ENCODE results near the gene CSK.
A peak's percentile ranks its signal among the peaks of the same experiment; 100 is the strongest.
"Not testable (repeated sequence)": the region's sequence is repeated elsewhere in the genome, so short reads cannot be mapped to it uniquely, and the experiment has no call there.

The CSK gene

DNA sequence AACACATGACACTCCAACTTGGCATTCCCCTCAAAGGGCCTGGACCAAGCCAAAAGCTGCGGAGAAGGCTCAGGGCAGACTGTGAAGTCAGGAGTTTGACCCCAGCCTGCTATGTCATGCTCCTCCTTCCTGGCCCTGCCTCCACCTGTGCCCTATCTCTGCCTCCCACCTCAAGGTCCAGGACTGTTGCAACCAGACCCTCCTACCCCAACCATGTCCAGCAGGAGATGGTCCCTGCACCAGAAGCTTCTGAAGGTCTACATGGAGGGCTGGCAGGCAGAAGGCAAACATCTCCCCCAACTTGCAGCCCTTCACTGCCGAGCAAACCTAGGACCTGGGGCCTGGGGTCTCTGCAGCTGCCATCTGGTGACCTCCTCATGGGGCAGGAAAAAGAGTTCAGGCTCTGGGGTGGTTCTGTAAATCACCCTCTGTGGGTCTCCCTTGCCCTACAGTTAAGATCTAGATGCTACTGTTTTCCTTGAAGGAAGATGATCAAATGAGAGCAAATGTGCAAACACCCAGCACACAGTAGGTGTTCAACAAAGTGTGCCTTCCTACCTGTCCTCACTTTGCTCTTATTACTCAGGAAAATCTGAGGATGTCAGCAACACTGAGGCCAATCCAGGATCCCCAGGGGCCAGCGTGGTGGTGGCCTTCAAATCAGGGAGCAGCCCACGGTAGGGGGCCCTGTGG lies 11.5 kb upstream of the CSK start:
- DNase-seq, result no peak

DNA sequence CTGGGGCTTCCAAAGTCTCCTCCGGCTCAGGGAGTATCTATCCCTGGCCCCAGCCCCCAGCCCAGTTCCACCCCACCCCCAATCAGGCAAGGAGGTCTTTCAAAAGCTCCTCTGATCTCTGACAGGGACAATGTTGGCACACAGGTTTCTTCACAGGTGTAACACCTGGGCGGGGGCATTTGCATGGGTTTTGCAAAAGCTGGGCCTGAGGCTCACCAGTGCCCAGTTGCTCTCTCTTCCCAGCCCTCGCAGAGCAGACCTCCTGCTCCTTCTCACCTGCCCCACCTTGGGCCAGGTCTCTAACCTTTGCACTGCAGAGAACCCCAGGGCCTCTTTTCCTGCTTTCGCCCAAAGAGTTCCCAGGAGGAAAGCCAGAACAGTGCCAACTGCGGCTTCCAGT lies 8.6 kb upstream of the CSK start:
- DNase-seq, result no peak

DNA sequence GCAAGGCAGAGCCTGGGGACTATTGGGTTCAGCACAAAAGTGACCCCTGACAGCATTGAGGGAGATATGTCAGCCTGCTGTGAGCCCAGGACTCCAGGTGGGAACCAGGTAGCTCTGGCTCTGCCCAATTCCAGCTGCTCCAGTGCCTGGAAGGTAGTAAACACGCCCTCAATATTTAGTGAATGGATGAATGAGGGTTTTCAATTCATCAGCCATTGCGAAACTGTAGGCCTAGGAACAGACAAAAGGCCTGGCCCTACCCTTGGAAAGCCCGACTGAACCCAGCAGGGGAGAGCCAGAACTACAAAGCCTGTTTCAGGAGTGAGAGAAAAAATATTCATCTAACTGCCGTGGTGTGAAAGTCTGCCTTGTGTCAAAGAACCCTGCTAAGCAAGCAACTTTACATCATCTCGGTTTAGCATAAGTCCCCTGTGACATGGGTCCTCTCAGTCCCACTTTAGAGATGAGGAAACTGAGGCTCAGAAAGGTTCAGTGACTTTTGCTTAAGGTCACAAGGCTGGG lies 8.1 kb upstream of the CSK start:
- peak in 8 of 58 donors; percentile 24 to 57 (median 31) for DNase-seq

DNA sequence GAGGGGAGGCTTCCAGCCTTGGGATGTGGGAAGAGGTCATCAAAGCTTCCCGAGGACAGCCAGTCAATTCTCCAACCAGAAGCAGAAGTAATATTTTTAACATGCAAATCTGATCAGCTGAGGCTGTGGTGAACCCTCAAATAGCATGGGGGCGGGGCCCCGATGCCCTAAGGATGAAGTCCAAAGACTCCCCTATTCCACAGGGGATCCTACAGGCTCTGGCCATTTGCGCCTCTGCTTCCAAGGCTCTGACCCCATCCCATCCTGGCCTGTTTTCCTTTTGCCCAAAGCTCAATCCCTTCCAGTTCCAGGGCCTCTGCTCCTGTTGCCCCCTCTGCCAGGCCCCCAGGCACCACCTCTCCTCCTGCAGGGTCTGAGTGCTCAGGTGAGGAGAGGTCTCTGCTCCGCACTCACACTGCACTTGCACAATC lies 6.7 kb upstream of the CSK start:
- no peak for DNase-seq

DNA sequence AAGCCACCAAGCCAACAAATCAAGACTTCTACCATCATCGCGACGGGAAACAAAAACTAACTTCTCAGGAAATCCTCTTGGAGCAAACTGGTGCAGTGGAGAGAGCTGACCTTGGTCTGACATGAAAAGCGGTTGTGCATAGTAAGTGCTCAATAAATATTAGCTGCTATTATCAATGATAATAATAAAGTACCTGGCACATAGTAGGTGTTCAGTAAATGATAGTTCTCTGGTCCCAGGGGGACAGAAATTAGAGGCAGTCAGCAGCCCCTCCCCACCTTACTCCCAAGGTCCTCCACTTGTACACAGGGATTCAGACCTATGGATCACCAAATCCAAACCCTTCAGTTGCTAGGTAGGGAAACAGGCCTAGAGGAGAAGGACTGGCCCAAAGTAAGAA lies 6.0 kb upstream of the CSK start:
- no peak for DNase-seq

DNA sequence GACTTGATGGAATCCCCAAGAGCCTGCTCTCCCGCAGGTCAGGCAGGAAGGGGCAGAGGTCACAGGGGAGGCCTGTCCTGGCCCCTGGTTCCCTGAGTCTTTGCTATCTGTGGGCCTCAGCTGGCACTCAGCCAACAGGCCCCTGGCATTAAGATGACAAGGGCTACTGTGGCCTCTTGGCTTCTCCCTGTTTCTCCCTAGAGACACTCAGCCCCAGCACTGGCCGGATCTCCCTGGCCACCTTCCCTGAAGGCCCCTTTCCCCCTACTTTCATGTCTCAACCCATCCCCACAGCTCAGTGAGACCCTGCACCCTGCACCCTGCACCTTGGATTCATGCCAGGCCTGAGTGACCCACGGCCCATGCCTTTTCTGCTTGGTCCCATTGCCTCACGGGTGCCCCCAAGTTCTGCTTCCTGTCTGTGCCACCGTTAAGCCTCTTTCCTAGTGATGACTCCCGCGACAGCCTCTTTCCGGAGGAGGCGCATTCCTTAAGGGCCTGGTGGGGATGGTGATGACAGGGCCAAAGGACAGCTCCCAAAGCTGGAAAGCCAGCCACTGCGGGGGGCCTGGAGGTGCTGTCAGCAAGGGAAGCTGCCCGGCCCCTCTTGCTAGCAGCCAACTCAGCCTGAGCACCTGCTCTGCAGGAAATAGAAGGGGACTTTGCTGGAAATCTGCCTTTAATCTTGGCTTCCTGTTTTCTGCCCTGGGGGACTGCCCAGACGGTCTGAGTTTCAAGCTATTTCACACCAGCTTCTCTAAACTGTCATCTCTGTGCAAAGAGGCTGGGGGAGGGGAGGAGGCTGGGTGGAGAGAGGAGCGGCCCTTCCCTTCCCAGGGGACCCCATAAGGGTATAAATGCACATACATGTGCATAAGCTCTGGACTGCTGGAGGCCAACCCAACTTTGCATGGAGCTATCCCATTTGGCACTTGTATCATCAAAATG lies 4.8 kb upstream of the CSK start:
- DNase-seq, result peak in 7 of 58 donors; percentile 16 to 52 (median 26)

DNA sequence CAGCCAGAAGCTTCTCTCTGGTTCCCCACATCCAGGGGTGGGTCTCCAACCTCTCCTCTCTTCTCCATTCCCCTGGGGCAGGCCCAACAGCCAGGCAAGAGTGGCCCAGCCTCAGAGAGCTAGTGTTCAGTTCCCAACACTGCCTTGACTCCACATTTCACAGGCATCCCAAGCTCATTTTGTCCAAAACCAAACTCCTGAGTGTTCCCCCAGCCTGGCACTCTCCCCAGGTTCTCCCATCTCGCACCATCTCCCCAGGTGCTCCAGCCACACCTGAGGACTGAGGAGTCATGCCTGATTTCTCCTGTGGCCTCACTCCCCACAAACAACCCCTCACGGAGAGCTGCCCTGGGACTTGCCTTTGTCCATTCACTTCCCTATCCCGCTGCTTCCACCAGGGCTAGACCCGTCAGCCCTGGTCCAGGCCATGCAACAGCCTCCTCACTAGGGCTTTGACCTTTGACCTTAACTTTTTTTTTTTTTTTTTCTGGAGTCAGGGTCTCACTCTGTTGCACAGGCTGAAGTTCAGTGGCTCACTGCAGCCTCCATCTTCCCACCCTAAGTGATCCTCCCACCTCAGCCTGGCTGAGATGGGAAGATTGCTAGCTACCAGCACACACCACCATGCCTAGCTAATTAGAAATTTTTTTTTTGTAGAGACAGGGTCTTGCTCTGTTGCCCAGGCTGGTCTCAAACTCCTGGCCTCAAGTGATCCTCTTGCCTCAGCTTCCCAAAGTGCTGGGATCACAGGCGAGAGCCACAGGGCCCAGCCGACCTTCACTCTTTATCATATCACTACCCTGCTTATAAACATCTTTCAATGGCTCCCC lies 3.9 kb upstream of the CSK start:
- DNase-seq, result no peak

DNA sequence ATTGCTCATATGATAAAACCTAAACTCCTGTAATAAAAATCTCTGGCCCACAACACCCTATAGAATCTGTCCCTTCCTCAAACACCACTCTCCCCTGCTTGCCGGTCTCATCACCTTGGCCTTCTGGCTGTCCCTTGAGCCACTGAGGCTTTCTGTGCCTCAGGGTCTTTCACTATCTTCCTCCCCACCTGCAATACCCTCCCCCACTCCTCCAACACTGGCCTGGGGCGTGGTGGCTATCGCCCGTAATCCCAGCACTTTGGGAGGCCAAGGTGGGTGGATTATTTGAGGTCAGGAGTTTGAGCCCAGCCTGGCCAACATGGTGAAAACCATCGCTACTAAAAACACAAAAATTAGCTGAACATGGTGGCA lies 3.3 kb upstream of the CSK start:
- DNase-seq, result no peak

DNA sequence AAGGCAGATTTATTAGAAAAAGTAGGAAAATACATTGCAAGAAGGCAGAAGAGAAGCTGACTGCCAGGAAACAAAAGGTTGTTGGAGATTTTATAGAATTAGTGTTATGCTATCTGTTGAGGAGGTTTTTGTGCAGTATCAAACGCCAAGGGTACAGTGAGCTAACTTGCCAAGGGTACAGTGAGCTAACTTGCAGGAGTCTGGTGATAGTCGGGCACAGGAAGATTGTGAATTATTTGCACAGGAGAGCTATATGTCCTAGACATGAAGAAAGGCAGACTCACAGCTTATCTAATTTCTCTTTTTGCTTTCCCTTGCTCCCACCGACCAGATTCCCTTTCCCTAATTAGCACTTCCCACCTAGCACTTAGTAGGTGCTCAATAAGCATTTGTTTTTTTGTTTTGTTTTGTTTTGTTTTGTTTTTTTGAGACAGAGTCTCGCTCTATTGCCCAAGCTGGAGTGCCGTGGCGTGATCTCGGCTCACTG lies 2.7 kb upstream of the CSK start:
- DNase-seq, result no peak

DNA sequence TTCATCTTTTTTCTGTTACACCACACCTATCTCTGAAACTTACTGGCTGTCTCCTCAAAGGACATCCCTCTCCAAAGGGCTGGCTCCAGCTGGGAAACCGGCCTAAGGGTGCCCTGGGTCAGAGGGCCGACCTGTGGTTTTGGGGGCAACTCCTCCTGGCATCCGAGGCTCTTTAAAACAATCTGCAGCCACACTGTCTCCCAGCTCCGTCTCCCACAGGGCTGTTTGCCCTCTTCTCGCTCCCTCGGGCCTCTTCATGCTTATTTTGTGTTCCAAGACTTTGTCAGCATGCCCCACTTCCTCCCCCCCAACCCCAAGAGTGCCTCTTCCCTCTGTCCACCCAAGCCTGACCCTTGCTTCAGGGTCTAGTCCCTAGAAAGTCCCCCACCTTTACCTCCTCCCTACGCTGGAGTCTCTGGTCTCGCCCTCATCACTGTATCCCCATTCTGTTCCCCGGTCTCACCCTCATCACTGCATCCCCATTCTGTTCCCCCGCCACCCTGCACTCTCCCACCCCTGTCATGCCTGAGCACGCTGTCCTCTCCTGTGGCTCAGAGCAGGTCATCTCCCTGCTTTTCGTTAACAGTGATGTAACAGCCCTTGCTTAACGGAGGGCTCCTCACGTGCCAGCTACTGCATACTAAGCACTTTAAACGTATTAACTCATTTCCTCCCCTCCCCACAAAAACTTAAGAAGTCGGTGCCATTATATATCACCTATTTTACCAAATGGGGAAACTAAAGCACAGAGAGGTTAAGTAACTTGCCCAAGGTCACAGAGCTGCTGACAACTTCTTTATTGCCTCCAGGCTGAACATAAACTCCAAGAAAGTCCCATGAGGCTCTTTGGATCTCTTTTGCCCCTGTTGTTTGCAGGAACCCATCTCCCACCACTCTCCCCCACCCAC lies 1.1 kb upstream of the CSK start:
- no peak for DNase-seq

DNA sequence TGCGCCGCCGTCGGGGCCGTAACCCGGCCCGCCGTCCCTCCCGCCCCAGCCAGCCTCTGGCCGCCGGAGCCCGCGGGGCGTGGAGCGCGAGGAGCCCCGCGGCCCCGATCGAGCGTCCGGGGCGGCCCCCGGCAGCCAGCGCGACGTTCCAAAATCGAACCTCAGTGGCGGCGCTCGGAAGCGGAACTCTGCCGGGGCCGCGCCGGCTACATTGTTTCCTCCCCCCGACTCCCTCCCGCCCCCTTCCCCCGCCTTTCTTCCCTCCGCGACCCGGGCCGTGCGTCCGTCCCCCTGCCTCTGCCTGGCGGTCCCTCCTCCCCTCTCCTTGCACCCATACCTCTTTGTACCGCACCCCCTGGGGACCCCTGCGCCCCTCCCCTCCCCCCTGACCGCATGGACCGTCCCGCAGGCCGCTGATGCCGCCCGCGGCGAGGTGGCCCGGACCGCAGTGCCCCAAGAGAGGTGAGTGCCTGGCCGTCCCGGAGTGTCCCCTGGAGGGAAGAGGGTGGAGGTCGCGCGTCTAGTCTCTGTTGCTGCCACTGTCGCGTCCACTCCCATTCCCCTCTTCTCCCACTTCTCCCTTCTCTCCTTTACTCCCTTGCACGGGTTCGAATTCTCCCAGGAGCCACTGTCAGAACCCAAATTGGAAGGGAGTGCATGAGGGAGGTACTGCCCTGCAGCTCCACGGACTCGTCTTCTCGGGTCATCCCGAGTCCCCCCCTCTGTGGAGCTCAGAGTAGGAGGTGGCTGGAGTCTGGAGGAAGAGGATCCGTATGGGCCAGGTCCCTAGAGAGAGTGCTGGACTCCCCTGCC lies 585 bp downstream of the CSK start:
- DNase-seq, result peak in 1 of 58 donors; percentile 54

DNA sequence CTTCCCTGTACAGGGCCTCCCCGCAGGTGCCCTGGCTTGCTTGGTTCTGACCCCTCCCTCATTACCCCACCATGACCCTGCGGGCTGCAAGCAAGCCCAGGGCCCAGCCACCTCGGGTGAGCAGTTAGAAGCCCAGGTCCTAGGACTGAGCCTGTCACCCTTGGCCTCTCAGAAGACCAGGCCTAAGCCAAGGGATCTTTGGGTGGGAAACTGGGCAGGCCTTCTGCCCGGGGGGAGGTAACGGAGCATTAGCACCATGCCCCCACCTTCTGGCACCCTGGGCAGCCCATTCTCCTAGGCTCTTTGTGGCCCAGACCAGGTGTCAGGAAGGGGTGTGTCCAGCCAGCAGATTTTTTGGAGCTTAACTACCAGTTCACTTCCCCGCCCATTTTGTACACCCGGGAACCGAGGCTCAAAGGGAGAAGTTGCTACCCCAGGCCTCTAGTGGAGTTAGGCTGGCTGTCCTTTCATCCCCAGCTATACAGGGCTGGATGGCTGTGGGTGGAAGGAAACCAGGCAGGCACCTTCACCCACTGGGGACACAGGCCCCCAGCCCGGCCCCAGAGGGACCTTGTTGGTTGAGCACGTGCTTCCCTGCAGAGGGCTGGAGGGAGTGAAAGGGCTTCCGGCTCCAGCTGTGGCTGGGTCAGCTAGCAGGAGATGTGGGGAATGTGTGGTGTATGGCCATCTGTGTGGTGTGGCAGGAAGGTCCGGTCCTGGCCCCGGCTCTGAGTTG lies 1.4 kb downstream of the CSK start:
- DNase-seq, result peak in 6 of 58 donors; percentile 19 to 60 (median 24)

DNA sequence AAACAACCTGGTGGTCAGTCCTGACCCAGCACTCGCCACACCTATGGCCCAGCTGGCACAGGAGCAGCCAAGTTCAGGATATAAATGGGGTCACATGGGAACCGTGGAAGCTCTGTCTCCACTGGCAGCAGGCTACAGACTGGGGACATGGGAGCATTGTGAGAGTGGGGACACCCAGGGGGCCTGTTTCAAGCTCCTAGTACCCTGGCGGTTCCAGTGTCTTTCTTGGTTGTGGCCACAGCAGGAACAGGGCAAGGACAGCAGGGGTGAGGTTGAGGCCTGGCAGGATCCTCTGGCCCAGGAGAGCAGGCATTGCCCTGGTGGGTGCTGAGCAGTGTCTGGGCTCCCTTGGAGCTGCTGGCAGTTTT lies 1.9 kb downstream of the CSK start:
- DNase-seq, result no peak

DNA sequence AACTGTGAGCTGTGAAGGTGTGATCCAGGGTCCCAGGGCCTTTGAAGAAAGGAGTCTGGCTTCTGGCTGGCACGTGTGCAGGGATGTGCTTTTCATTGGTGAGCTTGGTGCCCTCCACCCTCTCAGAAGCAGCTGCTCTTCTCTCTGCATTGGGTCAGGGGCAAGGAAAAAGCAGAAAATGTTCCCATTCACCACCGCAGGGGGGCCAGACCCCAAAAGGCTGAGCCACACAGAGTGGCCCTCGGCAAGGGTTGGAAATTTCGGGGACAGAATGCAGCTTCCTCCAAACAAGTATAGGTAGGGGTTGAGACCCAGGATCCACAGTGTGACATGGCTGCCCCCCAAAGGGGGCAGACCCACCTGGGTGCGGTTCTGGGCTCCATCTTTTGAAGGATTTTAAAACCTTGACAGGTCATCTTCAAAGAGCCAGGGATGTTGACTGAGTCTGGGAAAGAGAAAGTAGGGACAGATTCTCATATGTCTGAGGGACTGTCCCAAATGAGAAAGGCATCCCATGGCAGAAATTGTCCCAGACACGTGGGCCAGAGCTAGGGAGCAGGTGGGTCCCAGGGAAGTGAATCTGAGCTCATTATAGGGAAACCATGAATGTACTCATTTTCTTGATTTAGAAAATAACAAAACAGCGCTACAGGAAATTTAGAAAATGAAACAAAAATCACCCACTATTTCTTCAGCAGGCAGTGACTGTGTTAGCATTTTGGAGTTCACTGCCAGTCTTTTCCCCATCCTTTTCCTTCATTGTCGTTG lies 2.7 kb downstream of the CSK start:
- DNase-seq, result no peak

DNA sequence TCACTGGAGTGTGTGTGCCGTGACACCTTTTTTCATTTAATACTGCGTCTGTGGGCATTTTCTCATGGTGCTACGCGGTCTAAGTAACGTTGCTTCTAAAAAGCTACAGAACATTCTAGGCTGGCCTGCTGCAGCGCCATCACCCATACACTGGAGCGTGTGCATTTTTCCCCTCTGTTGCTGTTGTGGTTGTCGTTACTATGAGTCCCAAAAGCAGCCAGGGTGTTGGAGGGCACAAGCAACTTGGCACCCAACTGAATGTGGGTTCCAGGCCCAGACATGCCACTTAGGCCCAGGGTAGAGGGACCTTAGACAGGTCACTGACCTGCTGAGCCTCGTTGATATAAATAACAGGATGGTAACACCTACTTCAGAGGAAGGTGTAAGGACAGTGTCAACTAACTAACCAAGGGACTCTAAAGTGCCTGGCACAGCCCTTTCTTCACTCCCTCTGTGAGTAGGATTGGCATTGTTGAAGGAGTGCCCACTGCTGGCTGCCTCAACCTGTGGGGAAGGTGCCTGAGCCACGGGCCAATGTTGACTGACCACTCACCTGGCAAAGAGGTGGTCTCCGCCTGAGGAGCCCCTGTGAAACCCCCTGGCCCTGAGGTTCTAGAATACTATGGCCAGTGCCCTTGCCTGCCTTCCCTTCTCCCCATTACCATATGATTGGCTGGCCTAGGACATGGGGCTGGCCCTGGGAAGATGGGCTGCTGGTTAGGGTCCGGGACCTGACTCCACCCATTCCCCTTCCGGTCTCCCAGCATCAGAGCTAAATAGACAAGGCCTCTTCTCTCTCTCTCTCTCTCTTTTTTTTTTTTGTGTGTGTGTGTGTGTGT lies 3.5 kb downstream of the CSK start:
- no peak for DNase-seq

DNA sequence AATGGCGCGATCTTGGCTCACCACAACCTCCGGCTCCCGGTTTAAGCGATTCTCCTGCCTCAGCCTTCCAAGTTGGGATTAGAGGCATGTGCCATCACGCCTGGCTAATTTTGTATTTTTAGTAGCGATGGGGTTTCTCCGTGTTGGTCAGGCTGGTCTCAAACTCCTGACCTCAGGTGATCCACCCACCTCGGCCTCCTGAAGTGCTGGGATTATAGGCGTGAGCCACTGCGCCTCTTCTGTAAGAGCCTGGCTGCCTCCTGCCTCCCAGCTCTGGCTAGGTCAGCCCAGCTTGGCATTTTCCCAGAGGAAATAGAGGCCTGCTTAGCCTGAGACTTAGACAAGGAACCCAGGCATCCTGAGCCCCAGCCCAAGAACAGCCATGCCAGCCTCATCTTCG lies 4.2 kb downstream of the CSK start:
- not testable (repeated sequence) for DNase-seq
